WI38 (cell line): ENCODE measurements around the gene OR2A12.

ENCODE experiments used
- H3K4me3 ChIP-seq: 2 replicates; pipeline ENCODE4 v1.5.1; 2011; ENCODE audit warnings: low read depth, mild to moderate bottlenecking, control low read depth, low read length
- TF ChIP-seq, protein P1 (sequence below): IDR thresholded peaks from 2 replicates; pipeline ENCODE4 v1.5.1; 2012; ENCODE audit warnings: low read depth, mild to moderate bottlenecking, control low read depth, low read length

OR2A12 gene

DNA sequence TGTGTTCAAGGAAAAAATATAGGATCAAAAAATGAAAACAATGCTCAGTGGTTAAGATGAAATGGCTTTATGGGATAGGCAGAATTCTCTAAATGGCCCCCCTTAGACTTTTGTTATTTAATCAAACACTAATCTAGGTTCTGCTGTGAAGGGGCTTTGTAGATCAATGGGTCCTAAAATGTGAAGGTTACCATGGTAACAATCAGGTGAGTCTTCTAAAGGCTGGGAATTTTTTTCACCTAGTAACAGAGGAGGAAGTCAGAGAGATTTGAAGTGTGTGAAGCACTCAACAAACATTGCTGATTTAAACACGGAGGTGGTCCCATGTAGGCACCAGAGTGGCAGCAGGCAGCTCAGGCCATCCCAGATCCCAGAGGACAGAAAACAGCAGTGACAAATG is 48.0 kb downstream of the OR2A12 start:
- TF ChIP-seq, protein P1, sequence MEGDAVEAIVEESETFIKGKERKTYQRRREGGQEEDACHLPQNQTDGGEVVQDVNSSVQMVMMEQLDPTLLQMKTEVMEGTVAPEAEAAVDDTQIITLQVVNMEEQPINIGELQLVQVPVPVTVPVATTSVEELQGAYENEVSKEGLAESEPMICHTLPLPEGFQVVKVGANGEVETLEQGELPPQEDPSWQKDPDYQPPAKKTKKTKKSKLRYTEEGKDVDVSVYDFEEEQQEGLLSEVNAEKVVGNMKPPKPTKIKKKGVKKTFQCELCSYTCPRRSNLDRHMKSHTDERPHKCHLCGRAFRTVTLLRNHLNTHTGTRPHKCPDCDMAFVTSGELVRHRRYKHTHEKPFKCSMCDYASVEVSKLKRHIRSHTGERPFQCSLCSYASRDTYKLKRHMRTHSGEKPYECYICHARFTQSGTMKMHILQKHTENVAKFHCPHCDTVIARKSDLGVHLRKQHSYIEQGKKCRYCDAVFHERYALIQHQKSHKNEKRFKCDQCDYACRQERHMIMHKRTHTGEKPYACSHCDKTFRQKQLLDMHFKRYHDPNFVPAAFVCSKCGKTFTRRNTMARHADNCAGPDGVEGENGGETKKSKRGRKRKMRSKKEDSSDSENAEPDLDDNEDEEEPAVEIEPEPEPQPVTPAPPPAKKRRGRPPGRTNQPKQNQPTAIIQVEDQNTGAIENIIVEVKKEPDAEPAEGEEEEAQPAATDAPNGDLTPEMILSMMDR, result no peak
- H3K4me3 ChIP-seq, result no peak overlapping the region

DNA sequence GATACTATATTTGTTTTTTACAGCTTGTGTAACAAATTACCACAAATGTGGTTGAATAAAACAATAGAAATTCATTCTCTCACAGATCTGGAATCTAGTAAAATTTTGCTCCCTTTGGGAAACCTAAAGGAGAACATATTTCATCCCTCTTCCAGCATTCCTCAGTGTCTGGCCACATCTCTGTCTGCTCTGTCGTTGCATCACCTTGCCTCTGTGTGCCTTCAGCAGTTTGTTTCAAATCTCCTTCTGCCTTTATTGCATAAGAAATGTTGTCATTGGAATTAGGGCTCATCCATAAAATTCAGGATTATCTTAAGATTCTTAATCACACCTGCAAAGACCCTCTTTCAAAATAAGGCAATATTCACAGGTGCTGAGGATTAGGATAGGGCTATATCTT is 51.4 kb downstream of the OR2A12 start:
- no peak overlapping the region for H3K4me3 ChIP-seq
- TF ChIP-seq, protein P1, result no peak

DNA sequence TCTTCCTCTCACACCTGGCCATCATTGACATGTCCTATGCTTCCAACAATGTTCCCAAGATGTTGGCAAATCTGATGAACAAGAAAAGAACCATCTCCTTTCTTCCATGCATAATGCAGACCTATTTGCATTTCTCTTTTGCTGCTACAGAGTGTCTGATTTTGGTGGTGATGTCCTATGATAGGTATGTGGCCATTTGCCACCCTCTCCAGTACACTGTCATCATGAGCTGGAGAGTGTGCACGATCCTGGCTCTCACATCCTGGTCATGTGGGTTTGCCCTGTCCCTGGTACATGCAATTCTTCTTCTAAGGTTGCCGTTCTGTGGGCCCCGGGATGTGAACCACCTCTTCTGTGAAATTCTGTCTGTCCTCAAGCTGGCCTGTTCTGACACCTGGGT is 56.1 kb downstream of the OR2A12 start:
- TF ChIP-seq, protein P1, result no peak
- H3K4me3 ChIP-seq, result no peak overlapping the region

DNA sequence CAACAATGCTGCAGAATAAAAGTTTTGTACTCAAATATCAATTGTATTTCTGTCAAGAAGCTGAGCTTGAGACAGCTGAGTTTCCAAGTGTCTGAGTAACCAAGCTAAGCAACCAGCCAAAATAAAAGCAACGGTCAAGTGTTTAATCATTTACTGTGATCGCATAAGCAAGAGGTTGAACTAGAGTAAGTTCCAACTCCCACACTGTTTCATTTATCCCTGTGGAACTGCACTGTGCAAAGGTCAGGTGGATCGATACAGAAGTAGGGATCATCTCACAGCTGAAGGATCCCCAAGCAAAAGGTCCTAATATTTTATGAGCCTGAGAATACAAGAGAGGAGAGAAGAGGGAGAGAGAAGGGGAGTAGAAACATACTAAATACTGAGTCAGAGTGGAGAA is 58.3 kb downstream of the OR2A12 start:
- TF ChIP-seq, protein P1, result no peak
- H3K4me3 ChIP-seq, result no peak overlapping the region

DNA sequence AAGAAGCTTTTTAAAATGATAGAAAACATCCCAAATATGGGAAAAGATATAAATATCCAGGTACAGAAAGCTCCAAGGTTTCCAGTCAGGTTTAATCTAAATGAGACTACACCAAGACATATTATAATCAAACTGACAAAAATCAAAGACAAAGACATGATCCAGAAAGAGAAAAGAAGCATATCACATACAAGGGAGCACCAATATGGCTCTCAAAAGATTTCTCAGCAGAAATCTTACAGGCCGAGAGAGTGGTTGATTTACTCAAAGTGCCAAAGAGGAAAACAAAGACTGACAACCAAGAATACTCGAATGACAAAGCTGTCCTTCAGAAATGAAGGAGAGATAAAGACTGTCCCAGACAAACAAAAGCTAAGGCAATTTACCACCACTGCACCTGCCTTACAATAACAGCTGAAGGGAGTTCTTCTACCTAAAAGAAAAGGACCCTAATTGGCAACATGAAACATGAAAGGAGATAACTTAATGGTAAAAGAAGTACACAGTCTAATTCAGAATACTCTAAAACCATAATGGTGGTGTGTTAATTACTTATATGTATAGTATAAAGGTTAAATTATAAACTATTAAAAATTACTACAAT is 62.2 kb downstream of the OR2A12 start:
- TF ChIP-seq, protein P1, result no peak
- H3K4me3 ChIP-seq, result no peak overlapping the region
